ENCODE measurements around the gene CFAP45.

GRCh38 chr1:159935719-159936272 is 35.8 kb upstream of the CFAP45 start:
- TF ChIP-seq CTCF (IDR thresholded peaks at IDR 0.05) (no peak), POLR2A (IDR thresholded peaks at IDR 0.05) (no peak)

Measured in thyroid gland (tissue), 4 donors.